Upper lobe of right lung (tissue), 1 donor: ENCODE measurements around the gene DUSP16. TPM values are rescaled to one million over a fixed set of nuclear protein-coding genes. Genes with fewer than 3 reads are reported as not detected.
"Not testable (repeated sequence)": the region's sequence is repeated elsewhere in the genome, so short reads cannot be mapped to it uniquely, and the experiment has no call there.

Experiments used
- ATAC-seq: fragments of 200-7000 bp; cut with Tn5 transposase; one replicate; pipeline ENCODE4 v1.9.1; 2020; ENCODE audit warnings: mild to moderate bottlenecking, moderate library complexity
- DNase-seq: peaks from one replicate; pipeline ENCODE4 v3.0.0-alpha.2; 2020
- H3K27ac ChIP-seq: fragments of 200-600 bp; one replicate; pipeline ENCODE4 v1.8.0; 2022
- H3K27me3 ChIP-seq: fragments of 200-600 bp; one replicate; pipeline ENCODE4 v1.8.0; 2022; ENCODE audit warnings: mild to moderate bottlenecking
- H3K36me3 ChIP-seq: fragments of 200-600 bp; one replicate; pipeline ENCODE4 v1.8.0; 2022
- H3K4me1 ChIP-seq: fragments of 200-600 bp; one replicate; pipeline ENCODE4 v1.8.0; 2022
- H3K4me3 ChIP-seq: fragments of 200-600 bp; one replicate; pipeline ENCODE4 v1.8.0; 2022; ENCODE audit warnings: mild to moderate bottlenecking
- H3K9me3 ChIP-seq: fragments of 200-600 bp; one replicate; pipeline ENCODE4 v1.8.0; 2022
- intact Hi-C: fragments of 100-400 bp; cut with DNase I; formaldehyde crosslinking; loops from one replicate; pipeline ENCODE4 v1.11.0; 2022
- total RNA-seq: library from RNA; stranded (reverse); fragmentation: NEBNext Ultra II Directional; extraction: Animal tissue kit (Norgen Biotek cat#: 25700); gene quantifications from one replicate; pipeline ENCODE4 v1.2.1, GENCODE V29; 2021
- TF ChIP-seq, protein P1 (sequence below): fragments of 200-600 bp; IDR thresholded peaks from one replicate; pipeline ENCODE4 v1.8.0; 2022; ENCODE audit warnings: antibody characterized with exemption
- donor health status: DM: no; HTN: yes; CAD: no; lungs with severe emphysema.

Gene DUSP16
- total RNA-seq, 1 donor from 2014 or later = 50.6 TPM

DNA sequence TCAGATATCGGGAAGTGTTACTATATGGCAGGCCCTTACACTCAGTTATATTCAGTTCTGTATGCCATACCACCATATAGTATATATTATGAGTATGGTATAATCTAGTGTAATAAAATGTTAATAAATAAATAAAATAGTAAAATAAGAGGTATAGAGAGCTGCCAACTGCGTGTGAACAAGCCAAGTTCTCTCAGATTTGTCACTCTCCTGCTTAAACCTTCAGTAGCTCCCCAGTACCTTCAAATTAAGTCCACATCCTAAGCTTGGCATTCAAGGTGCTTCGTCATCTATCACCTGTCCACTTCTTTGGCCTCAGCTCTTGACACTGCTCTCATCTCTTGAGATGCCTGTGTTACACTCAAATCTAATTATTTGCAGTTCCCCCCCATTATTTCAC, 36.2 kb upstream of the DUSP16 start:
- Histone ChIP-seq H3K4me1 (no peaks in the 10 kb centered on the region), H3K9me3 (no peaks in the 10 kb centered on the region), H3K4me3 (no peak overlapping the region), H3K27me3 (no peaks in the 10 kb centered on the region), H3K36me3 (no peaks in the 10 kb centered on the region), H3K27ac (no peak overlapping the region)
- ATAC-seq = no peak
- DNase-seq = no peak
- TF ChIP-seq, protein P1, sequence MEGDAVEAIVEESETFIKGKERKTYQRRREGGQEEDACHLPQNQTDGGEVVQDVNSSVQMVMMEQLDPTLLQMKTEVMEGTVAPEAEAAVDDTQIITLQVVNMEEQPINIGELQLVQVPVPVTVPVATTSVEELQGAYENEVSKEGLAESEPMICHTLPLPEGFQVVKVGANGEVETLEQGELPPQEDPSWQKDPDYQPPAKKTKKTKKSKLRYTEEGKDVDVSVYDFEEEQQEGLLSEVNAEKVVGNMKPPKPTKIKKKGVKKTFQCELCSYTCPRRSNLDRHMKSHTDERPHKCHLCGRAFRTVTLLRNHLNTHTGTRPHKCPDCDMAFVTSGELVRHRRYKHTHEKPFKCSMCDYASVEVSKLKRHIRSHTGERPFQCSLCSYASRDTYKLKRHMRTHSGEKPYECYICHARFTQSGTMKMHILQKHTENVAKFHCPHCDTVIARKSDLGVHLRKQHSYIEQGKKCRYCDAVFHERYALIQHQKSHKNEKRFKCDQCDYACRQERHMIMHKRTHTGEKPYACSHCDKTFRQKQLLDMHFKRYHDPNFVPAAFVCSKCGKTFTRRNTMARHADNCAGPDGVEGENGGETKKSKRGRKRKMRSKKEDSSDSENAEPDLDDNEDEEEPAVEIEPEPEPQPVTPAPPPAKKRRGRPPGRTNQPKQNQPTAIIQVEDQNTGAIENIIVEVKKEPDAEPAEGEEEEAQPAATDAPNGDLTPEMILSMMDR = no peak
- intact Hi-C loops = no loop called here

DNA sequence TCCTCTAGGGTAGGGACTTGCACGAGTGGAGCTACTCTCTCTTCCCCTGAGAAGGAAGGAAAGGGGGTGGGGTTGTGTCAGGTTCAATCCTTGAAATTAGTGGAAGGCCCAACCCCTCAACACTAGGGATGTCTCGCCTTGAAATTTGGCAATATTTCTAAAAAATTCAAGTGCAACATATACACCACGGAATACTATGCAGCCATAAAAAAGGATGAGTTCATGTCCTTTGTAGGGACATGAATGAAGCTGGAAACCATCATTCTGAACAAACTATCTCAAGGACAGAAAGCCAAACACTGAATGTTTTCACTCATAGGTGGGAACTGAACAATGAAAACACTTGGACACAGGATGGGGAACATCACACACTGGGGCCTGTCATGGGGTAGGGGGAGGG, 33.9 kb upstream of the DUSP16 start:
- H3K27me3 ChIP-seq, DNase-seq, H3K4me3 ChIP-seq, H3K27ac ChIP-seq, intact Hi-C loops, ATAC-seq, H3K36me3 ChIP-seq, H3K4me1 ChIP-seq, H3K9me3 ChIP-seq: not testable (repeated sequence)

DNA sequence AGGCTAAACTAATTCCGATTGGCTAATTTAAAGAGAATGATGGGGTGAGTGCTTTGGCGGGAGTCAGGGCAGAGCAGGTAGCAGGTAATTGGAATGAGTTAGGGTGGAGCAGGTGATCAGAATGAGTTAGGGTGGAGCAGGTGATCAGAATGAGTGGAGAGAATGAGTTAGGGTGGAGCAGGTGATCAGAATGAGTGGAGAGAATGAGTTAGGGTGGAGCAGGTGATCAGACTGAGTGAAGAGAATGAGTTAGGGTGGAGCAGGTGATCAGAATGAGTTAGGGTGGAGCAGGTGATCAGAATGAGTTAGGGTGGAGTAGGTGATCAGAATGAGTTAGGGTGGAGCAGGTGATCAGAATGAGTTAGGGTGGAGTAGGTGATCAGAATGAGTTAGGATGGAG, 33.3 kb upstream of the DUSP16 start:
- H3K36me3 ChIP-seq, ATAC-seq, DNase-seq, H3K27me3 ChIP-seq, H3K4me3 ChIP-seq, H3K9me3 ChIP-seq, intact Hi-C loops, H3K4me1 ChIP-seq, H3K27ac ChIP-seq: not testable (repeated sequence)

DNA sequence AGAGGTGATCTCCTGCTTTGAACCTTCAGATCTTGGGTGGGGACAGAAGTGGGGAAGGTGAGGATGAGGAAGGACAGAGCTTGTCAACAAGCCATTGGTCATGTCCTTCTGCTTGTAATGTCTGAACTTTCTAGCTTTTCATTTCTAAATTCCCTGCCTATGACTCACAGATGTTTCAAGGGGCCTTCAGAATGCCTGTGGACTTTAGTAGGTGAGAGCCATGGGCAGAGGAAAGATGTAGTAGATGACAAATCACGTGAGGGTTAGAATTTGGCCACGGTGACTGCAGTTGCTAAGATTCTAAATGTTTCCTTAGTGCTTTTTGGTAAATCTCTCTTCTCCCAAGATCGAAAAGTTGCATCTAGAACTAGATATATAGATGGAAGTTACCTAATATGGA, 30.3 kb upstream of the DUSP16 start:
- peak; percentile 74 for ATAC-seq
- Histone ChIP-seq H3K27ac (no peak overlapping the region), H3K27me3 (no peaks in the 10 kb centered on the region), H3K9me3 (no peaks in the 10 kb centered on the region), H3K4me3 (no peak overlapping the region), H3K36me3 (no peaks in the 10 kb centered on the region), H3K4me1 (no peaks in the 10 kb centered on the region)
- intact Hi-C loops = no loop called here
- TF ChIP-seq, protein P1 = no peak
- DNase-seq = no peak

DNA sequence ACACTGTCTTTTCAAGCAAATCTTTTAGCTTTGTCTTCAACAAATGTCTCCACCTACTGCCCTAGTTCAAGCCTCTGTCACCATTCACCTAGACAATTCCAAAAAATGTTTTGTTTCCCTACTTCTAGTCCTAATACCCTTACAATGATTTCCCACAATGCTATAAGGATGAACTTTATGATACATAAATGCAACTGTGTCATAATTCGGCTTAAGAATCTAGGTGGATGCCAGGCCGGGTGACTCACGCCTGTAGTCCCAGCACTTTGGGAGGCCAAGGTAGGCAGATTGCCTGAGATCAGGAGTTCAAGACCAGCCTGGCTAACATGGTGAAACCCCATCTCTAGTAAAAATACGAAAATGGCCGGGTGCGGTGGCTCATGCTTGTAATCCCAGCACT, 28.3 kb upstream of the DUSP16 start:
- Histone ChIP-seq H3K4me3 (no peak overlapping the region), H3K4me1 (no peaks in the 10 kb centered on the region), H3K36me3 (no peaks in the 10 kb centered on the region), H3K9me3 (no peaks in the 10 kb centered on the region), H3K27me3 (no peaks in the 10 kb centered on the region), H3K27ac (no peak overlapping the region)
- TF ChIP-seq, protein P1 = no peak
- intact Hi-C loops = no loop called here
- ATAC-seq (no peak), DNase-seq (no peak)

DNA sequence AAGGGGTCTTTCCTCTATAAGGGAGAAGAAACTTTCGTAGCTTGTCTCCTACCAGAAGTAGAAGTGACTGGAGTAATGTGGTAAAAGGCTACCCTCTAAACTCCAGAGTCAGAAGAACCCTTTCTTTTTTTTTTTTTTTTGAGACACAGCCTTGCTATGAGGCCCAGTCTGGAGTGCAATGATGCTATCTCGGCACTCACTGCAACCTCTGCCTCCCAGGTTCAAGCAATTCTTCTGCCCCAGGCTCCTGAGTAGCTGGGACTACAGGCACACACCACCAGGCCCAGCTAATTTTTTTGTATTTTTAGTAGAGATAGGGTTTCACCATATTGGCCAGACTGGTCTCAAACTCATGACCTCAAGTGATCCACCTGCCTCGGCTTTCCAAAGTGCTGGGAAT, 25.8 kb upstream of the DUSP16 start:
- H3K27me3 ChIP-seq, DNase-seq, intact Hi-C loops, H3K4me3 ChIP-seq, H3K9me3 ChIP-seq, H3K36me3 ChIP-seq, ATAC-seq, H3K4me1 ChIP-seq, H3K27ac ChIP-seq: not testable (repeated sequence)

DNA sequence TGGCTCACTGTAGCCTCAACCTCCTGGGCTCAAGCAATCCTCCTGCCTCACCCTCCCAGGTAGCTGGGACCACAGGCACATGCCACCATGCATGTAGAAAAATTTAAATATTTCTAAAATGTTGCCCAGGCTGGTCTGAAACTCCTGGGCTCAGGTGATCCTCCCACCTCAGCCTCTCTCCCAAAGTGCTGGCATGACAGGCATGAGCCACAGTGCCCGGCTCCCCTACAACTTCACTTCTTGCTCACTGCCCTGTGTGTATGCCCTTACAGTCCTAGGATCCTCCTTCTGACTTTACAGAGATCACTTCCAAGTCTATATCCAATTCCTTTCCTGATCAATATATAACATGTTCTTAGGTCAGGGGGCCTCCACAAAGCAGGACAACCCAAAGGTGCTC, 25.2 kb upstream of the DUSP16 start:
- no peak for DNase-seq
- Histone ChIP-seq H3K9me3 (no peaks in the 10 kb centered on the region), H3K36me3 (no peaks in the 10 kb centered on the region), H3K4me1 (no peaks in the 10 kb centered on the region), H3K27ac (no peak overlapping the region), H3K27me3 (no peaks in the 10 kb centered on the region), H3K4me3 (no peak overlapping the region)
- intact Hi-C loops = no loop called here
- TF ChIP-seq, protein P1 = no peak
- no peak for ATAC-seq
